Endothelial cell of umbilical vein (primary cell): ENCODE data around the gene MYO1G. TPM values are rescaled to one million over a fixed set of nuclear protein-coding genes. Genes with fewer than 3 reads are reported as not detected.

Experiments used
- BruUV-seq: library from RNA; stranded (reverse); fragments of 400-500 nt; replicated peaks from 2 replicates; lab custom pipeline; 2021; lab: Mats Ljungman, UMichigan
- CTCF ChIA-PET: fragments of 300-600, 350-600 bp; sonication (Branson Sonifier 250); formaldehyde crosslinking; loops from one replicate; lab custom pipeline; 2021; ENCODE audit warnings: antibody characterized with exemption, inconsistent platforms; lab: Charles Lee
- POLR2A ChIA-PET: fragments of 300-600, 350-600 bp; sonication (Branson Sonifier 250); formaldehyde crosslinking; loops from one replicate; lab custom pipeline; 2021; ENCODE audit warnings: antibody characterized with exemption, inconsistent platforms; lab: Charles Lee
- DNase-seq: peaks from one replicate; pipeline ENCODE4 v3.0.0-alpha.2; 2011; ENCODE audit warnings: low read depth, low spot score
- FAIRE-seq: peaks from 2 replicates; lab custom pipeline; 2011; peaks lifted over from hg19 to GRCh38; lab: Jason Lieb, UNC
- H2AFZ ChIP-seq: 2 replicates; pipeline ENCODE4 v1.6.0; 2012; ENCODE audit warnings: low read depth, low read length, control low read depth, inconsistent platforms
- H3K27ac ChIP-seq: 2 replicates; pipeline ENCODE4 v1.5.1; 2011; ENCODE audit warnings: low read depth, mild to moderate bottlenecking, control low read depth, low read length, moderate library complexity; ENCODE audit not compliant: insufficient read depth
- H3K27me3 ChIP-seq, 2 experiments: 2 replicates each; pipeline versions ENCODE4 v1.6.0 to v1.6.1; 2011; ENCODE audit warnings: low read length in 2 of 2, mixed read lengths in 1 of 2; ENCODE audit not compliant: control insufficient read depth in 2 of 2, insufficient read depth in 2 of 2
- H3K36me3 ChIP-seq, 2 experiments: 2 replicates in 1 of 2; 3 replicates in 1 of 2; pipeline ENCODE4 v1.5.1; 2011; ENCODE audit warnings: low read length in 2 of 2, mild to moderate bottlenecking in 1 of 2, moderate library complexity in 1 of 2; ENCODE audit not compliant: control insufficient read depth in 2 of 2, insufficient read depth in 2 of 2; ENCODE audit errors: extremely low read depth in 1 of 2
- H3K4me1 ChIP-seq: 3 replicates; pipeline ENCODE4 v1.5.1; 2011; ENCODE audit warnings: mild to moderate bottlenecking, low read length; ENCODE audit not compliant: control insufficient read depth, insufficient read depth; ENCODE audit errors: extremely low read depth
- H3K4me2 ChIP-seq: 2 replicates; pipeline ENCODE4 v1.6.1; 2011; ENCODE audit warnings: low read length, control low read depth, mixed read lengths; ENCODE audit not compliant: insufficient read depth
- H3K4me3 ChIP-seq, 3 experiments: fragments of 200-600 bp in 1 of 3; sonication (generic), shearing (Covaris generic) in 1 of 3; replicated peaks in 1 of 3; 2 replicates each; pipeline ENCODE4 v1.5.1; 2011 to 2016; ENCODE audit warnings: control low read depth in 3 of 3, low read length in 3 of 3, mild to moderate bottlenecking in 2 of 3, inconsistent platforms in 1 of 3, low read depth in 1 of 3, moderate library complexity in 1 of 3; ENCODE audit not compliant: insufficient read depth in 1 of 3
- H3K79me2 ChIP-seq: 2 replicates; pipeline ENCODE4 v1.6.0; 2012; ENCODE audit warnings: low read length, inconsistent platforms; ENCODE audit not compliant: control insufficient read depth, insufficient read depth
- H3K9ac ChIP-seq: replicated peaks from 2 replicates; pipeline ENCODE3; 2011; ENCODE audit warnings: low read length, control low read depth; ENCODE audit not compliant: insufficient read depth; ENCODE audit errors: extremely low read depth
- H3K9me1 ChIP-seq: replicated peaks from 3 replicates; pipeline ENCODE4 v1.6.0; 2011; ENCODE audit warnings: mild to moderate bottlenecking, low read length; ENCODE audit not compliant: control insufficient read depth, insufficient read depth; ENCODE audit errors: extremely low read depth
- H3K9me3 ChIP-seq: replicated peaks from 2 replicates; pipeline ENCODE4 v1.5.1; 2012; ENCODE audit warnings: low read length, inconsistent platforms; ENCODE audit not compliant: control insufficient read depth, insufficient read depth
- H4K20me1 ChIP-seq: replicated peaks from 2 replicates; pipeline ENCODE3; 2011; ENCODE audit warnings: mild to moderate bottlenecking, low read length; ENCODE audit not compliant: control insufficient read depth, insufficient read depth; ENCODE audit errors: extremely low read depth
- EZH2 ChIP-seq: IDR thresholded peaks from 2 replicates; pipeline ENCODE4 v1.6.1; 2012; ENCODE audit warnings: borderline replicate concordance, low read depth, mild to moderate bottlenecking, moderate library complexity, low read length, inconsistent platforms; ENCODE audit not compliant: severe bottlenecking
- FOS ChIP-seq: IDR thresholded peaks from 2 replicates; pipeline ENCODE4 v1.6.1; 2011; ENCODE audit warnings: mild to moderate bottlenecking, low read length, moderate library complexity, borderline replicate concordance; ENCODE audit not compliant: insufficient read depth
- GATA2 ChIP-seq: IDR thresholded peaks from 2 replicates; pipeline ENCODE4 v1.7.0; 2011; ENCODE audit warnings: low read depth, mild to moderate bottlenecking, moderate library complexity, mixed read lengths, low read length; ENCODE audit not compliant: insufficient read length, insufficient read depth
- JUN ChIP-seq: IDR thresholded peaks from 2 replicates; pipeline ENCODE4 v1.6.1; 2011; ENCODE audit warnings: borderline replicate concordance, low read depth; ENCODE audit not compliant: insufficient read length, insufficient read depth
- MAX ChIP-seq: IDR thresholded peaks from 2 replicates; pipeline ENCODE4 v1.6.1; 2011; ENCODE audit not compliant: insufficient read depth, insufficient read length
- MYC ChIP-seq: IDR thresholded peaks from one replicate; pipeline ENCODE4 v1.6.1; 2011; ENCODE audit warnings: mild to moderate bottlenecking, low read depth, low read length
- POLR2AphosphoS5 ChIP-seq: IDR thresholded peaks from 2 replicates; pipeline ENCODE4 v1.6.1; 2012; ENCODE audit warnings: low read depth, mild to moderate bottlenecking, control low read depth, low read length, moderate library complexity; ENCODE audit not compliant: insufficient read depth
- dilution Hi-C: fragments of 300-500 bp; cut with MboI; formaldehyde crosslinking; loops from one replicate; pipeline ENCODE4 v1.15.0; 2019; ENCODE audit warnings: low sequenced_read_pairs; ENCODE audit not compliant: extremely low pct_ligation_motif_present
- intact Hi-C: fragments of 100-400 bp; cut with micrococcal nuclease; formaldehyde crosslinking; loops from one replicate; pipeline ENCODE4 v1.10.0; 2022
- polyA plus RNA-seq, 4 experiments: library from polyadenylated mRNA; depleted of rRNA in 3 of 4; stranded (reverse) in 3 of 4; unstranded in 1 of 4; fragments of >200 nt; gene quantifications; 2 replicates each; pipeline versions ENCODE4 v1.2.1 to v1.2.3, GENCODE V29; 2011 to 2012; ENCODE audit warnings: missing spikeins in 1 of 4
- total RNA-seq: library from RNA; stranded (reverse); gene quantifications from 2 replicates; pipeline ENCODE4 v1.2.3, GENCODE V29; 2021

Gene MYO1G
- total and polyA plus RNA-seq, 2 donors (not counting 3 experiments of a cell fraction or from before 2014, with no cell fraction given): 0.11 TPM; not detected in 1

- no peak for FAIRE-seq
- H3K9me3 ChIP-seq: no peaks in the 10 kb centered on the region
- H3K79me2 ChIP-seq: peaks cover 5% of the 10 kb centered on the region
- H3K4me3 ChIP-seq: no peak overlapping the region
- H3K9ac ChIP-seq: no peak overlapping the region
- dilution Hi-C loops: no loop called here
- no peak overlapping the region for H2AFZ ChIP-seq
- no peaks in the 10 kb centered on the region for H3K36me3 ChIP-seq
- ChIA-PET CTCF (interaction anchor here (1.1 to 9.8 kb wide), 2 partner anchors 22 to 140 kb away, joined by 3 to 127 read pairs; no protein-coding TSS in a partner anchor), POLR2A (interaction anchor here (0.6 to 1.8 kb wide), 2 partner anchors 11 to 138 kb away, joined by 4 to 7 read pairs; no protein-coding TSS in a partner anchor)
- BruUV-seq: no TSS peak
- TF ChIP-seq GATA2 (no peak), FOS (peak; percentile 22)
- H3K27me3 ChIP-seq: no peaks in the 10 kb centered on the region
- no peak overlapping the region for H3K27ac ChIP-seq
- no peak for DNase-seq
- peaks cover 23% of the 10 kb centered on the region for H3K4me1 ChIP-seq
- intact Hi-C loops: no loop called here
- H3K4me2 ChIP-seq: peak overlapping the region; percentile 56
- H3K9me1 ChIP-seq: no peaks in the 10 kb centered on the region
- H4K20me1 ChIP-seq: no peaks in the 10 kb centered on the region
Measured at GRCh38 chr7:44995555-44996493, 17.0 kb upstream of the MYO1G start.

GRCh38 chr7:44994877-44995554 lies 16.2 kb upstream of the MYO1G start:
- intact Hi-C loops (no loop called here), dilution Hi-C loops (no loop called here)
- peak overlapping the region; percentile 39 for H2AFZ ChIP-seq
- DNase-seq: peak; percentile 63
- H3K36me3 ChIP-seq: no peaks in the 10 kb centered on the region
- H3K4me3 ChIP-seq: peak overlapping the region in 1 of 3 experiments; percentile 8
- TF ChIP-seq GATA2 (peak; percentile 82), EZH2 (no peak), POLR2AphosphoS5 (peak; percentile 48), MAX (no peak), JUN (no peak), MYC (no peak)
- no peaks in the 10 kb centered on the region for H3K79me2 ChIP-seq
- peak; percentile 57 for FAIRE-seq
- no TSS peak for BruUV-seq
- peaks cover 29% of the 10 kb centered on the region for H3K4me1 ChIP-seq
- peak overlapping the region; percentile 69 for H3K27ac ChIP-seq
- ChIA-PET POLR2A (no interaction called here), CTCF (no interaction called here)
- H3K9me3 ChIP-seq: no peaks in the 10 kb centered on the region
- no peaks in the 10 kb centered on the region for H3K27me3 ChIP-seq
- H3K9me1 ChIP-seq: no peaks in the 10 kb centered on the region
- peak overlapping the region; percentile 56 for H3K4me2 ChIP-seq
- no peaks in the 10 kb centered on the region for H4K20me1 ChIP-seq
- peak overlapping the region; percentile 29 for H3K9ac ChIP-seq
